IPS DF 4.7 (cell line): Measurements from ENCODE around the gene GLB1L.

Experiments
- DNase-seq: peaks from one replicate; pipeline ENCODE4 v3.0.0-alpha.2; 2013; ENCODE audit warnings: low spot score; ENCODE audit errors: extremely low read depth

GLB1L gene

DNA sequence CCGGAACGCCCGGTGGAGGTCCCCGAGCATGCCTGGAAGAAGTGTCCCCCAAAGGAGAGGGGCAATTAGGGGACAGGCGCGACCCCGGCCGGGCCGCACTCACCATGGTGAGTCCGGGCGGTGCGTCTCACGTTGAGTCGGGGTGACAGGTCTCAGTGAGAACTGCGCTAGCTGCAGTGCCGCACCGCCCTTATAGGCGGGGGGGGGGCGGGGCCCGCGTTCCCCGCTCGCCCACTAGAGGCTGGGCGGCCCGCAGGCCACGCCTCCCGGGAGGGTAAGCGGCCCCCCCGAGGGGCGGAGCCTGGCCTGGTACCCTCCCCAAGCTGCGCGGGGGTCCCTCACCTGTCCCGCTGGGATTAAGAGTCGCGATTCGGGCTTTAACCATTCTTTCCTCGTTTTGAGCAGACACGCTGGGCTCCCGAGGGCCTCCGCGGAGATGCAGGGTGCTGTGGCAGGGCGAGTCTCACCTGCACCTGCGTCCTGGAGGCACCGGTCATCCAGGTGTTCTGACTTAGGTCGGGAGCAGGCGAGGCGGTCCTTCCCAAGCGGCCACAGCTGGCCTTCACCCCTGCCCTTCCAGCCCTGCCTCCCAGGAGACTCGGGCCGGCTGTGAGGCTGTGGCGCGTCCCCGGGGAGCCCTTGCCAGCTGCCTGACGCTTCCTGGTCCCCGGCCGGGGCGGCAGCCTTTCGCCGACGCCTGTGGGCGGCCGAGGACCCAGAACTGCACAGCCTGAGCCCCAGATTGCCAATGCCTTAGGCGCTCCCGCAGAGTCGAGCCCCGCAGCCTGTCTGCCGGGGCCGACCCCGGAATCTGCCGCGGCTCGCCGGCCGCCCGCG, 8.7 kb upstream of the GLB1L start, which contains the start of gene TUBA4A:
Gene TUBA4A (minus strand): TSS at position 166 of the 837 bp plus-strand sequence. CDS start 60 bp downstream, at position 106.
- DNase-seq, result no peak

DNA sequence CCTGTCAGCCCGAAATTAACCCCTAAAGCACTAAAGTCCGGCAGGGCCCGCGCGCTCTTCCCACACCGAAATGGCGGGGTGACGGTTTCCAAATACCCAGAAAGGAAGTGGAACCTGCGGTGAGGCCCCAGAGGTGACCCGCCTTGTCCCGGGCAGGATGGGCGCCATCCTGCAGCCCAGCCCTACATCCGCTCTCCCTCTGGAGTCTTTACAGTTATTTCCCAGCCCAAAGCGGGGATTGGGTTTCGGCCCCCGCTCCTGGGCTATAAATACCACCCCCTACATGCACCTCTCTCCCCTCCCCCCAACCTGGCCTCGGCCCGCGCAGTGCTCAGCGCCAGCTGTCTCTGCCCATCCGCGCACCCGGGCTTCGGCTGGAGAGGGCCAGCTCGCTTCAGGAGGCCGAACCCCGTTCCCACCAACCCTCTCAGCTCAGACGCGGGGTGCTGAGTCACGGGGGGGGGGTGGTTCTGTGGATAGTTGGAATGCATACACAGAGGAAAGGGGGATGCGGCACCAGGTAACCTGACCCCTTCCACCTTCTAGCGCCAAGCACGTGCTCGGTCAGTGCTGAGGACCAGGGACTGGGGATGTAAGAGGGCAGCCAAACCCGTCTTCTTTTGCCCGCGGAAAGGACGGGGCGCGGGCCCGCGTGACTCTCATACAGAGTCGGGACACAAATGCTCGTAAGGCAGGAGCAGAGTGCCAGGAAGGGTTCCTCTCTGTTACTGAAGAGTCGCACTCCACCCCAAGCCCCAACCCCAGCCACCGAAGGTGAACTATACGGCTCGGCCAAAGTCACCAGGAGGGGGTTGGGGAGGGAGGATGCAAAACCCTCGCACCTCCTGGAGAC, 7.9 kb upstream of the GLB1L start, which contains the start of gene TUBA4B:
Gene TUBA4B (plus strand): TSS at position 344 of the 853 bp plus-strand sequence. CDS start 165 bp downstream, at position 509.
- no peak for DNase-seq

DNA sequence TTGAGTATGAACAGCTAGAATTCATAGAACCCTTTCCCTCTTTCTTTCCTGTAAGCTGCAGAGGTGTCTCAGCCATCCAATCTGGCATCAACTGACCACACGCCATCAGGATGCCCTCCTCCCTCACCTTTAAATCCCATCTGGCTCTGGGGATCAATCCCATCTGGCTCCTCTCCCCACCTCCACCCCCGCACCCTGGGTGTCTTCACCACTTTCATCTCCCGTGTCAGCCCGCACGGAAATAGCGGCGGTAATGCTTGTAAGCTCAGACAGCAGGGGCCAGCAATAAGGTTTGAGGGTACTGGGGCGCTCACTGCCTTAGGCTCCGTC, 7.3 kb upstream of the GLB1L start:
- DNase-seq, result no peak

DNA sequence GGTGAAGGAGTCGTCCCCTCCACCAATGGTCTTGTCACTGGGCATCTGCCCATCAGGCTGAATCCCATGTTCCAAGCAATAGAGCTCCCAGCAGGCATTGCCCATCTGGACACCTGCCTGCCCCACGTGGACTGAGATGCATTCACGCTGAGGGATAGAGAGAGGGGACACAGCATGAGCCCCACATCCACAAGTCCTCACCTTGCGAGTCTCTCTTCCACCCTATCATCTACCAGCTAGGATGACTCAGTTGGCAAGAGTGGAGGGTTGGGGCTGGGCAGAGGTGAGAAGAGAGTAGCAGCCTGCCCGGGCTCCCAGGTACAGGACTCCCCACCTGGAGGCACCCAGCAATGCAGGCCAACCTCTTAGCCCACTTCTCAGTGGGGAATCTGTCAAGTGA, 6.8 kb upstream of the GLB1L start:
- no peak for DNase-seq

DNA sequence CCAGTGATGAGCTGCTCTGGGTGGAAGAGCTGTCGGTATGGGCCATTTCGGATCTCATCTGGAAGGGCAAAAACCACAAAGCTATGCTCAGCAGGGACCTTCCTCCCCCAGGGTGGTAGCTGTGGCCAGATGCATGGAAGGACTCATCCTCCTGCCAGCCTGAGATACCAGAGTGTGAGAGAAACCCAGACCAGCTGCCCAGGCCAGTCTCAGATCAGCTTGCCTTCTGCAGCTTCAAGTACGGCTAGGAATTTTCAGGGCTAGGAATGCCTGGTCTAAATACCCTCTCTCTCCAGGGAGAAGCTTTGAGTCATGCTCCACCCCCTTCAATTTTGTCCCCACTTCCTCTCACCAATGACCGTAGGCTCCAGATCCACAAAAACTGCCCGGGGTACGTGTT, 6.4 kb upstream of the GLB1L start:
- no peak for DNase-seq

DNA sequence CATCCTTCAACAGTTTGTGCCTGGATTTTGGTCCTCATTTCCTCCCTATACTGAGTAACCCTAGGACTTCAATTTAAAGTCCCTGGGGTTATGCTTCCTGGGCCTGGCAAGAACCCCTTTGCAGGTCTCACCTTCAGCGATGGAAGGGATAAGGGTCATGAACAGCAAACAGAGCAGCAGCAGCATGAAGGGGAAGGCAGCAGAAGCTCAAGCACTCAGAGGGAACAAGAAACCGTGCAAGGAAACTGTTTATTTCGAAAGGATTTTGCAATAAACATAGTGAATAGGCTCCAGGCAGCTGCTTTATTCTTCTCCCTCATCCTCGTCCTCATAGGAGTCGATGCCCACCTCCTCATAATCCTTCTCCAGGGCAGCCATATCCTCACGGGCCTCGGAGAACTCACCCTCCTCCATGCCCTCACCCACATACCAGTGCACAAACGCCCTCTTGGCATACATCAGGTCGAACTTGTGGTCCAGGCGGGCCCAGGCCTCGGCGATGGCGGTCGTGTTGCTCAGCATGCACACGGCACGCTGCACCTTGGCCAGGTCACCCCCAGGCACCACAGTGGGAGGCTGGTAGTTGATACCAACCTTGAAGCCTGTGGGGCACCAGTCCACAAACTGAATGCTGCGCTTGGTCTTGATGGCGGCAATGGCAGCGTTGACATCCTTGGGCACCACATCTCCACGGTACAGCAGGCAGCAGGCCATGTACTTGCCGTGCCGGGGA, 5.0 kb upstream of the GLB1L start:
- no peak for DNase-seq

DNA sequence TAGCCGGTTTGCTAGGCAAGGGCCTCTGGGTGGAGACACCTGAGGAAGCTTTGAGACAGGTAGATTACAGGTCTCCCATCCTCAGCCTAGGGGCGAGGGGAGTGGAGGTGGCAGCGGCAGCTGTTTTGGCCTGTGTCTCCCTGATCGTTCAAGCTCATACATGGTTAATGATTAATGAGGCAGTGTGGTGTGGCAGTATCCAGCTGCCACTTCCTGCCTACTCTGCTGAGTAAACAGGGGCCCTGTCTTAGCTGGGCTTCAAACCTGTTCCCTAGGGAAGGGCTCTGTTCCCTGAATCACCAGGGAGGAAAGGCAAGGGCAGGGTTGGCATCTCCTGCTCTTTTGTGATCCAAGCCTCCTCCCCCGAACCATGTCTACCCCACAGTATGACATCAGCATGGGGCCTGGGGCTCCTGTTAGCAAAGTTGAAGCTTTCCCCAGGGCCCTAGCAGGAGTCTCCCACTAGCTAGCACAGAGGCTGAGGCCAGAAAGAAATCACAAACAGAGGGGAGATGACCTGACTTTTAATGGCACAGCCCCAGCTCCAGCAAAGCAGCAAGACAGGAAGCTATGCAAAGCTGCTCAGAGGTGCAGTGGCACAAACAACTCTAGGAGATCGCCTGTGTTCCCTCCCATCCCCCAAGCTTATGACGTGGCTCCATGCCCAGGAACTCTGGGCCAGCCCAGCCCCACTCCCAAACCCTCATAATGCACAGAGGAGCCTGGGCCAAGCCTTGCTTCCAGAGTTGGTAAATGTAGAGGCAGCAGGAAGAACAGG, 4.1 kb upstream of the GLB1L start:
- DNase-seq, result no peak

DNA sequence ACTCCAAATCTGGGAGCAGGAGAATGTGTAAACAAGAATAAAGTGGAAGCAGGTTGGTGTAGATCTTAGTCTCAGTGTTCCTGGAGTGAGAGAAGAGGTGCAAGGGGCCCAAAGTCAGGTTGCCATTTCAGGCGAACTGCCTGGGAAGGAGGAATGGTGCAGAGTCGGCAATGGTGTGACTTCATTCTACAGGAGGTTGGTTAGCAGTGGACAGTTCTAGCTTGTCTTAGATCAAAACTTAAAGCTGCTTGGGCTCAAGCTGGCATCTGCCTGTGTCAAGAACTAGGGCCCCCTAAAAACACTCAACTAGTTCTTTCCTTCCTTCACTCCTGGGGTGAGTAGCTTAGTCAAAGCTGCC, 3.6 kb upstream of the GLB1L start:
- DNase-seq, result no peak

DNA sequence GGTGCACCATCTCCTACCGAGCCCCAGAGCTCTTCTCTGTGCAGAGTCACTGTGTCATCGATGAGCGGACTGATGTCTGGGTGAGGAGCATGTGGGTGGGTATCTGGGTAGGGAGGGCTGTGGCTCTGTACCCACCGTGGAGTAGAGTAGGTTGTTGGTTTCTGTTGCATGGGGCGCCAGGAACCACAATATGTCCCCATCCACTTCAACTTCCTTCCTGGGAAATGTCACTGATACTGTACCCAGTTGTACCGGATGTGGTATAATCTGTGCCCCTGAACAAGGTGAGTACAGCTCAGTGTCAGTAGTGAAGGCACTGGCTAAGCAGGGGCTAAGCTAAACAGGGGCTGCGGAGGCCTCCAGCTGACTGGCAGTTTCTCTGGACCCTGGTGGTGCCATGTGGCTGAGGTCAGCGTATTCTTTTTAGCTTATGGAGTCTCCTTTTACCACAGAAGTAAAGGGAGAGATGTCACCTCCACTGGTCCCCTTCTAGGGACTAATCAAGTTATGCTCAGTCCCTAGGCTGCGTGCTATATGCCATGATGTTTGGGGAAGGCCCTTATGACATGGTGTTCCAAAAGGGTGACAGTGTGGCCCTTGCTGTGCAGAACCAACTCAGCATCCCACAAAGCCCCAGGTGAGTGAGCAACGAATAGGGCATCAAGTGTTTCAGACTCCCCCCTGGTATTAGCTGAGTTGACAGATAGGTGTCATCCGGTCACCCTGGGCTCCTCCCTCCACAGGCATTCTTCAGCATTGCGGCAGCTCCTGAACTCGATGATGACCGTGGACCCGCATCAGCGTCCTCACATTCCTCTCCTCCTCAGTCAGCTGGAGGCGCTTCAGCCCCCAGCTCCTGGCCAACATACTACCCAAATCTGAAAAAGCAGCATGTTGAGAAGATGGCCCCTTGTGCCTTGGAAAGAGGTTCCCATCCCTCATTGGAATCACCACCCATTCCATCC, 2.7 kb upstream of the GLB1L start:
- DNase-seq, result no peak

DNA sequence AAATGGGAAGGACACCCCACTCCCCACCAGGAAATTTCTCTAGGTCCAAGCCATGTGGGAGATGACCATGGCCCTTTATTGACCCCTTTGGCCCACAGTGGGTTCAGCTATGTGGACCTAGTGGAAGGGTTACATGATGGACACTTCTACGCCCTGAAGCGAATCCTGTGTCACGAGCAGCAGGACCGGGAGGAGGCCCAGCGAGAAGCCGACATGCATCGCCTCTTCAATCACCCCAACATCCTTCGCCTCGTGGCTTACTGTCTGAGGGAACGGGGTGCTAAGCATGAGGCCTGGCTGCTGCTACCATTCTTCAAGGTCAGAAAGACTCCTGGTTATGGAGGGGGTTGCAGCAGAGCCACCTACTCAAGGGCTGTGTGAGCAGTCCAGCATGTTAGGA, 1.3 kb upstream of the GLB1L start:
- DNase-seq, result no peak

DNA sequence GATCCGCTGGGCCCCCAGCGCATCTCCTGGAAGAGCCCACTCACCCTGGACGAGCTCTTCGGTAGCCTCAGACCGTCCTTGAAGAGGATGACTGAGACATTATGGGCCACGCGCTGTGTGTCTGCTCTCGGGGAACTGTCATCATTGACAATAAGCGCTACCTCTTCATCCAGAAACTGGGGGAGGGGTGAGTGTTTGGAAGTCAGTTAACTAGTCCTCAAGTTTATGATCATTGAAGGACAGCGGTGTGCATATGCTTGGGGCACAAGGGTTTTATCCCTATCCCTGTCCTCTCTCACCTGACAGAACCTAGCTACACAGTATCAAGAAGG, 621 bp upstream of the GLB1L start:
- no peak for DNase-seq

DNA sequence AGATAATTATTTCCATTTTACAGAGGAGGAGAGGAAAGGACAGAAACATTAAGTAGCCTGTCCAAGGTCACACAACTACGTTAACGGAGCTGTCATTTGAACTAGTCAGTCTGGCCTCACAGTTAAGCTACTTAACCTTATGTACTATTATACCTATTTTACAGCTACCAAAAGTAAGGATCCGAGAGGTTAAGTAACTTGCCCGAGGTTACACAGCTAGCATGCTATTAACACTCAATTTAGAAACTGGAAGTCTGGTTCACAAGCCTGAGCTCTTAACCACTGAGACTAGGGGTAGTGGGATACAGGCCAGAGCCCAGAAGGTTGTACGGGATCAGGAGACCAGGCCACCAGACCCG, 476 bp downstream of the GLB1L start:
- no peak for DNase-seq

DNA sequence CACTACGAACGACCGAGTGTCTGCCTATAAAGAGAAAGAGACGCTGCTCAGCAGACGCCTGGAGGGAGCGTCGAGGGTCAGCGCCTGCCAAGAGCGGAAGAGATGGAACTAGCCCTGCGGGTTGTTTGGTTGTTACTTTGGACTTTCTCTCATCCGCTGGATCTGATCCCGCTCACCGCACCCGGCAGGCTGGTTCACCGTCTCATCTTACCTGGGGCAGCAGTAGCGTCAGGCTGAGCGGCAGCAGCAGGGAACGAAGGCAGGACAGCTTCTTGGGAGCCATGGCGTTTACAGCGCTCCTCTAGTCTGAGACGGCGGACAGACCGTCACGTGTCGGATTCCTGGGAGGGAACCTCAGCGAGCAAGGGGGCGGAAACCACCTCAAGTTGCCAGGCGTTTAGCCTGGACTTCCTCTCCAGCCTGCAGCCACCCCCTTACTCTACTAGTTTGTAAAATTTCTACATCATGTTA, 1.9 kb downstream of the GLB1L start:
- DNase-seq, result no peak

DNA sequence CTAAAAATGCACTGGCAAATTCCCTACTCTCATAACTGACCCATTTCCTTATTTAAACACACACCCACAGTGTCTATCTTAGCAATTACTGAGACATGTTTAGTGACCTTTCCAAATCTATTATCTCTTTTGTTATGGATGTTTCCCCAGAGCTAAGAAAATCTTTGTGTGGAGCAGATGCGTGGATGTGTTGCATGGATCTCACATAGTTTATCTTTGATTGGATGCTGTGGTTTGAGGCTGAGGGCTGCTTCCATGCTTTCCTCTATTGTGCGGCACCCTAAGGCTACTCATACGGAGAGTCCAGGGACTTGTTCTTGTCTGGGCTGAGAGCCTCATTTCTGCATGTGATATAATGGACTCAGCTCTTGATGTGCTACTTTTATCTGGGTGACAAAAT, 10.9 kb downstream of the GLB1L start:
- no peak for DNase-seq

DNA sequence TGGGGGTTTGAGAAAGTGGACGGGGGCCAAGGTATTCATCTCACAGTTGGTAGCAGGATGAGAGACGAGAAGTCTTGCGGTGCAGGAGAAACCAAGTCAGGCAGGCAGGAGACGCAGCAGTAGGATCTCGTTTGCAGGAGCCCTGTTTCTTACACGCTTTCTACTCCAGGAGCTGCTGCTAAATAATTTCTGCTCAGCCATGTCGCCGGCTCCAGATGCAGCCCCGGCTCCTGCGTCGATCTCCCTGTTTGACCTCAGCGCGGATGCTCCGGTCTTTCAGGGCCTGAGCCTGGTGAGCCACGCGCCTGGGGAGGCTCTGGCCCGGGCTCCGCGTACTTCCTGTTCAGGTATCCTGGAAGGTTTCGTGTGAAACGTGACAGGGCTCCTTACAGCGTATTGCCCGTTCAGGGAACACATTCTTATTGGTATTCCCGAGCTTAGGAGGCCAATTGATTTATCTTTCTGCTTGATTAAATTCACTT, 15.1 kb downstream of the GLB1L start:
- no peak for DNase-seq

DNA sequence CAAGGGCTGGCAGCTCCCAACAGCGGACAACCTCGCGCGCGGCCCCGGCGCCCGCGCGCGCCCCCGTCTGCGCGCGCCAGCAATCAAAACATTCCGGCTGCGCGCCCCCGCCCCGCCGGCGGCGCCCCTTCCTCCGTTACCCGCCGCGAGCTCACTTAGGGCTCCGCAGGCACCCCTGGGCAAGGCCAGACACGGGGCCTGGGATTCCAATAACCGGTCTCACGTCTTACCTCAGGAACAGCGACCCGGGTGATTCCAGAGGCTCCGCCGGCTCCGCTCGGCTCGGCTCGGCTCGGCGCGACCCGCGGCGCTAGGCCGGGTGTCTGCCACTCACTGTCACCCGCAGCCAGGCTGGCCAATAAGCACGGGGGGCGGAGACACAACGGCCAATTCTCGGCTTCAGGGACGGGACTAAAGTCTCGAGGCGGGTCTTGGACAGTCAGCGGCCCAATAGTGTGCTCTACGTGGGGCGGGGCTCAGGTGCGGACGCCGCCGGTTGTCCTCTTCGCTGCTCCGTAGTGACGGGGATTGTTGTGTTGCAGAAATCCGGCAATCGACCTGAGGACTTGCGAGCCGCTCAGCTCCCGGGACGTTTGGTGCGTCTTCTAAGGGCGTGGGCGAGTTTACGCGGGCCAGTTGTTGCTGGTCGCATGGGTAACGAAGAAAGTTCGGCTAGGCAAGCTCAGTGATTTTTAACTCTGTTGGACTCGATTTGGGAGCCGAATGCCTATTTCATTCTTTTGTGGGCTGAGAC, 15.8 kb downstream of the GLB1L start, which contains the start of the genes ANKZF1 and ATG9A:
Gene ANKZF1 (plus strand): TSS at position 502 of the 754 bp plus-strand sequence. CDS start 452 bp downstream, outside the sequence.
Gene ATG9A (minus strand): TSS at position 332 of the 754 bp plus-strand sequence. CDS start 1,612 bp downstream, outside the sequence.
- DNase-seq, result no peak

DNA sequence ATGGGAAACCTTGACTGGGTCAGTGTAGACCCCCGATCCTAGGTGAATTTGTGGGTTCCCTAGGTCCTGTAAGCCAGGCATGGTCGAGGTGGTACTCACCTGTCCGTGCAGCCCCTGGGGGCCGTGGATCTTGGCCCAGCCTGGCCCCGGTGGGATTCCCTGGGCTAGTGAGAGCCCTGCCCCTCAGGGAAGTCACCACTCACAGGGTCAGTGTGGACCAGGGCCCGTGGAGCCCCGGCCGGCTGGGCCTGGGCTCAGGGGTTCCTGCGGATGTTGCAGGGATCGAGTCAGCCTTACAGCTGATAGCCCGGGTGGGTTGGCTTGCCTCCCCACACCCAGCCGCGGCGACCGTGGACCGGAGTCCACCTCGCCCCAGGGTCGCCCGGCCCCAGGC, 16.3 kb downstream of the GLB1L start:
- no peak for DNase-seq

DNA sequence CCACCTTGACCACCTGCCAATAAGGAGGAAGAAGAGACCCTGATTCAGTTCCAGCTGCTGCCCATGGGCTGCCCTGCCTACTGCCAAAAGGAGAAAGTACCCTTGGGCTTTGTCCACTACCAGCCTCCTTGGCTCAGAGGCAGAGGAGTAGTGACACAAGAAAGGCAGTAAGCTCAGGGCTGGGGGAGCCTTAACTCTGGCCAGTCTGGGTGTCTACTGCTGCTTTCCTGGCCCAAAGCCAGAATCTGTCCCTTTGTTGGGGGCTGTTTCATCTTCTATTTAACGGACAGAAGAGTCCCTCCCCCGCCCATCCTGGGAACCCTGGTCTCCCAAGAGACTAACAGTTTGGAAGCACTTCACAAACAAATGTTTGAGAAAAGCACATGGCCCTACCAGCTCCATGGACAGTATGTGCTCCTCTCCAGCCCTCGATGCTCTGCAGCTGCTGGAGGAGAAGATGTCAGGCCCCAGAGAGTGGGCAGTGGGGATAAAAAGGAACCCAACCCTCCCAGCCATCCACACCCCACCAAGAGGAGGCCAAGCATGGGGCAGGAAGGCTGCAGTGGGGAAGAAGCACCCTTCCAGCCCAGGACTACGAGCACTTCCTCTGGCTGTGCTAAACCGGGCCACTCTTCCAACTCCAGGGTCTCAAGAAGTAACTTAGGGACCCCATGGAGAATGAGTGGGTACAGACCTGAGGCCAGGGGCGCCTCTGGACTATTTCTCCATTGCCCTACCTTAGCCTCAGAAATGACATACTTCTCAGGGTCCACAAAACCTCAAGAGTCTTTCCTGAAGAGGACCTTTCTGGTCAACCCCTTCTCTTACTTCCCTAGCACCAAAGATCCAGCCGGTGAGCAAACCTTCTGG, 17.0 kb downstream of the GLB1L start:
- DNase-seq, result no peak
